ENCODE measurements around the gene NDUFAF2. TPM values are rescaled to one million over a fixed set of nuclear protein-coding genes. Genes with fewer than 3 reads are reported as not detected.

Gene NDUFAF2
- polyA plus RNA-seq, 1 of the 3 experiments (the other 2 are of a cell fraction) = 33.4 TPM

DNA sequence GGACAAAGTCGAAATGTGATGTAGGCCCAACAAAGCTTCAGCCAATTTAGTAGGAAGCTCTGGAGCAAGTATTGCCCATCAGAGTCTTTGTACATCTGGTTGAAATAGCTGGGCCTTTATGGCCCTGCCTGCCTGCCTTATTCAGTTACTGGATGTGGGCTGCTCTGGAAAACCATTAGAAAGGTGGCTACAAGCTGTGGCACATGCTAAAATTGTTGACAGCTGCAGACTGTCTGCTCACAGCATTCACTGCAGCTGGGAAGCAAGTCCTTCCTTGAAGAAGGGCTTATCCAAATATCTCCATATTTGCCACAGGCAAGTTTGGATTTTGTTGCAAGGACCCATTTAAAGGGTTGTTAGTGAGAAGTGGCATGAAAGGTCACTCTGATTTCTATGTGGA lies 192.8 kb downstream of the NDUFAF2 start:
- DNase-seq = no peak
- H3K79me2 ChIP-seq (ENCODE audit: insufficient read depth) = no peaks in the 10 kb centered on the region
- H3F3A ChIP-seq (replicated peaks; ENCODE audit: insufficient read depth) = no peaks in the 10 kb centered on the region
- no peak overlapping the region for H3K4me3 ChIP-seq (ENCODE audit: low read depth in 2 of 2, low read length in 1 of 2)
- no peak overlapping the region for H3K9ac ChIP-seq
- H3K9me3 ChIP-seq = no peaks in the 10 kb centered on the region
- no peak overlapping the region for H3K4me2 ChIP-seq
- TF ChIP-seq RAD21 (IDR thresholded peaks at IDR 0.05; ENCODE audit: low read length) (no peak), TEAD4 (IDR thresholded peaks at IDR 0.05; ENCODE audit: borderline replicate concordance, insufficient read depth) (no peak), YY1 (IDR thresholded peaks at IDR 0.05; ENCODE audit: low read depth) (no peak), MXI1 (IDR thresholded peaks at IDR 0.05; ENCODE audit: low read depth, low read length) (peak; percentile 23; the same call in 1 of the 2 replicates)
- TF ChIP-seq, protein P1, sequence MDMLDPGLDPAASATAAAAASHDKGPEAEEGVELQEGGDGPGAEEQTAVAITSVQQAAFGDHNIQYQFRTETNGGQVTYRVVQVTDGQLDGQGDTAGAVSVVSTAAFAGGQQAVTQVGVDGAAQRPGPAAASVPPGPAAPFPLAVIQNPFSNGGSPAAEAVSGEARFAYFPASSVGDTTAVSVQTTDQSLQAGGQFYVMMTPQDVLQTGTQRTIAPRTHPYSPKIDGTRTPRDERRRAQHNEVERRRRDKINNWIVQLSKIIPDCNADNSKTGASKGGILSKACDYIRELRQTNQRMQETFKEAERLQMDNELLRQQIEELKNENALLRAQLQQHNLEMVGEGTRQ (IDR thresholded peaks at IDR 0.05; ENCODE audit: borderline replicate concordance, low read depth, low read length) = no peak
- TF ChIP-seq, protein P2, sequence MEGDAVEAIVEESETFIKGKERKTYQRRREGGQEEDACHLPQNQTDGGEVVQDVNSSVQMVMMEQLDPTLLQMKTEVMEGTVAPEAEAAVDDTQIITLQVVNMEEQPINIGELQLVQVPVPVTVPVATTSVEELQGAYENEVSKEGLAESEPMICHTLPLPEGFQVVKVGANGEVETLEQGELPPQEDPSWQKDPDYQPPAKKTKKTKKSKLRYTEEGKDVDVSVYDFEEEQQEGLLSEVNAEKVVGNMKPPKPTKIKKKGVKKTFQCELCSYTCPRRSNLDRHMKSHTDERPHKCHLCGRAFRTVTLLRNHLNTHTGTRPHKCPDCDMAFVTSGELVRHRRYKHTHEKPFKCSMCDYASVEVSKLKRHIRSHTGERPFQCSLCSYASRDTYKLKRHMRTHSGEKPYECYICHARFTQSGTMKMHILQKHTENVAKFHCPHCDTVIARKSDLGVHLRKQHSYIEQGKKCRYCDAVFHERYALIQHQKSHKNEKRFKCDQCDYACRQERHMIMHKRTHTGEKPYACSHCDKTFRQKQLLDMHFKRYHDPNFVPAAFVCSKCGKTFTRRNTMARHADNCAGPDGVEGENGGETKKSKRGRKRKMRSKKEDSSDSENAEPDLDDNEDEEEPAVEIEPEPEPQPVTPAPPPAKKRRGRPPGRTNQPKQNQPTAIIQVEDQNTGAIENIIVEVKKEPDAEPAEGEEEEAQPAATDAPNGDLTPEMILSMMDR (IDR thresholded peaks at IDR 0.05) = no peak
- no peaks in the 10 kb centered on the region for H3K36me3 ChIP-seq (replicated peaks in 1 of 2; ENCODE audit: control insufficient read depth in 1 of 2, insufficient read depth in 2 of 2, low read length in 1 of 2)
- no peaks in the 10 kb centered on the region for H3K27me3 ChIP-seq (ENCODE audit: insufficient read depth)
- H4K20me1 ChIP-seq (ENCODE audit: insufficient read depth) = no peaks in the 10 kb centered on the region
- no peak overlapping the region for H2AFZ ChIP-seq (ENCODE audit: low read depth)
- WGBS (ENCODE audit: low lambda C conversion rate) = 84% methylated on average over 1 of the region's 1 CpG
- ChIA-PET POLR2A (no interaction called here), CTCF (interaction anchor here (0.9 kb wide), 1 partner anchor 83 kb away, joined by 6 read pairs; no protein-coding TSS in a partner anchor)
- H3K4me1 ChIP-seq (ENCODE audit: control insufficient read depth in 1 of 2, insufficient read depth in 2 of 2, low read depth in 1 of 2, low read length in 1 of 2) = peaks cover 0 to 6% of the 10 kb centered on the region in 2 experiments; a peak in 1 of 4 replicates
- H3K9me2 ChIP-seq = no peaks in the 10 kb centered on the region
- H3K27ac ChIP-seq (ENCODE audit: low read depth in 2 of 2, low read length in 1 of 2) = no peak overlapping the region

DNA sequence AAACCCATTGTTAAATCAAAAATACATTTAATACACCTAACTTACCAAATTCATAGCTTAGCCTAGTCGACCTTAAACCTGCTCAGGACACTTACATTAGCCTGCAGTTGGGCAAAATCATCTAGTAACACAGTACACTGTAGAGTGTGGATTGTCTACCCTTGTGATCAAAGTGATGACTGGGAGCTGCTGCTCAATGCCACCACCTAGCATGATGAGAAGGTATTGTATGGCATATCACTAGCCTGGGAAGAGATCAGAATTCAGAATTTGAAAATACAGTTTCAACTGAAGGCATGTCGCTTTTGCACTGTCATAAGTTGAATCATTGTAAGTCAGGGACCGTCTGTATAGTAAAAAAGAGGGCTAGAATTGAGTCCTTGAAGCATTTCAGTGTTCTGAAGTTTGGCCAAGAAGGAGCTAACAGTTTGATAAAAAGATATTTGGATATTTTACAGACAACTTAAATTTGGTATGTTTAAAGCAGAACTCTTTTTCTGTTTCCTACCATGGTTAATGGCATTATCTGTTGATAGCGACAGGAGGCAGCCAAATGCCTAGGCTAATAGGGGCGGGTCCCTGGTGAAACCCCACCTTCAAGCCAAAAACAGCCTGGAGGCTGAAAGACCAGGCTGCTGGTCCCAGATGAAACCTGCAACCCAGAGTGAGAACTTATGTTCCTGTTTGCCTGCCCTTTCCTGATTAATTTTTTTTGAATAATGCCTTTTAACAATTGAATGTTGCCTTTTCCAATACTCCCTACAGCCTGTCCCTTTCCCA lies 194.3 kb downstream of the NDUFAF2 start:
- Histone ChIP-seq H3K4me2 (no peak overlapping the region), H3K4me3 (ENCODE audit: low read depth in 2 of 2, low read length in 1 of 2) (no peak overlapping the region), H3K9me3 (no peaks in the 10 kb centered on the region), H3K79me2 (ENCODE audit: insufficient read depth) (no peaks in the 10 kb centered on the region), H2AFZ (ENCODE audit: low read depth) (no peak overlapping the region), H3K27me3 (ENCODE audit: insufficient read depth) (no peaks in the 10 kb centered on the region), H3K9ac (no peak overlapping the region), H3K4me1 (ENCODE audit: control insufficient read depth in 1 of 2, insufficient read depth in 2 of 2, low read depth in 1 of 2, low read length in 1 of 2) (peaks cover 0 to 6% of the 10 kb centered on the region in 2 experiments; a peak in 1 of 4 replicates), H4K20me1 (ENCODE audit: insufficient read depth) (no peaks in the 10 kb centered on the region), H3K36me3 (replicated peaks in 1 of 2; ENCODE audit: control insufficient read depth in 1 of 2, insufficient read depth in 2 of 2, low read length in 1 of 2) (no peaks in the 10 kb centered on the region), H3F3A (replicated peaks; ENCODE audit: insufficient read depth) (no peaks in the 10 kb centered on the region), H3K27ac (ENCODE audit: low read depth in 2 of 2, low read length in 1 of 2) (no peak overlapping the region; a peak in 1 of 4 replicates), H3K9me2 (no peaks in the 10 kb centered on the region)
- ChIA-PET CTCF (interaction anchor here (0.9 to 1.4 kb wide), 4 partner anchors 10 to 520 kb away, joined by 3 to 4 read pairs (median 3); no protein-coding TSS in a partner anchor), POLR2A (no interaction called here)
- no peak for TF ChIP-seq RFX5 (IDR thresholded peaks at IDR 0.05; ENCODE audit: low read length)
- TF ChIP-seq, protein P2 (IDR thresholded peaks at IDR 0.05) = peak; percentile 41
- peak; percentile 47 for TF ChIP-seq RAD21 (IDR thresholded peaks at IDR 0.05; ENCODE audit: low read length)
- DNase-seq = peak; percentile 11
- WGBS (ENCODE audit: low lambda C conversion rate) = 72% methylated on average over 5 of the region's 5 CpGs

Measured in SK-N-SH (cell line).